Type B pancreatic cell (in vitro differentiated cells): ENCODE results near the gene SLC6A9. TPM values are rescaled to one million over a fixed set of nuclear protein-coding genes. Genes with fewer than 3 reads are reported as not detected.

Experiments
- DNase-seq: peaks from one replicate; pipeline ENCODE4 v3.0.0; 2021; ENCODE audit warnings: mixed read lengths; ENCODE audit not compliant: unreplicated experiment; ENCODE audit errors: extremely low spot score
- H3K27ac Mint-ChIP-seq: 2 replicates; pipeline ENCODE4 v1.8.0; 2021; ENCODE audit warnings: mild to moderate bottlenecking, mixed read lengths
- H3K27me3 Mint-ChIP-seq: 2 replicates; pipeline ENCODE4 v1.8.0; 2021; ENCODE audit warnings: mixed read lengths
- H3K36me3 Mint-ChIP-seq: 2 replicates; pipeline ENCODE4 v1.8.0; 2021; ENCODE audit warnings: mixed read lengths
- H3K4me1 Mint-ChIP-seq: one replicate; pipeline ENCODE4 v1.8.0; 2021; ENCODE audit warnings: mixed read lengths; ENCODE audit not compliant: unreplicated experiment
- H3K4me3 Mint-ChIP-seq: 2 replicates; pipeline ENCODE4 v1.8.0; 2021; ENCODE audit warnings: mild to moderate bottlenecking, mixed read lengths
- H3K9me3 Mint-ChIP-seq: 2 replicates; pipeline ENCODE4 v1.8.0; 2021; ENCODE audit warnings: mixed read lengths
- total RNA-seq: library from RNA; stranded (reverse); gene quantifications from 2 replicates; pipeline ENCODE4 v1.2.1, GENCODE V29; 2021; ENCODE audit warnings: low replicate concordance
- TF ChIP-seq, protein P1 (sequence below): fragments of 200-600 bp; sonication (generic); conservative IDR thresholded peaks from 2 replicates; pipeline ENCODE4 v1.5.0; 2021; ENCODE audit warnings: antibody characterized with exemption, mild to moderate bottlenecking

Gene SLC6A9
- total RNA-seq, 1 donor from 2014 or later = 21.0 TPM

DNA sequence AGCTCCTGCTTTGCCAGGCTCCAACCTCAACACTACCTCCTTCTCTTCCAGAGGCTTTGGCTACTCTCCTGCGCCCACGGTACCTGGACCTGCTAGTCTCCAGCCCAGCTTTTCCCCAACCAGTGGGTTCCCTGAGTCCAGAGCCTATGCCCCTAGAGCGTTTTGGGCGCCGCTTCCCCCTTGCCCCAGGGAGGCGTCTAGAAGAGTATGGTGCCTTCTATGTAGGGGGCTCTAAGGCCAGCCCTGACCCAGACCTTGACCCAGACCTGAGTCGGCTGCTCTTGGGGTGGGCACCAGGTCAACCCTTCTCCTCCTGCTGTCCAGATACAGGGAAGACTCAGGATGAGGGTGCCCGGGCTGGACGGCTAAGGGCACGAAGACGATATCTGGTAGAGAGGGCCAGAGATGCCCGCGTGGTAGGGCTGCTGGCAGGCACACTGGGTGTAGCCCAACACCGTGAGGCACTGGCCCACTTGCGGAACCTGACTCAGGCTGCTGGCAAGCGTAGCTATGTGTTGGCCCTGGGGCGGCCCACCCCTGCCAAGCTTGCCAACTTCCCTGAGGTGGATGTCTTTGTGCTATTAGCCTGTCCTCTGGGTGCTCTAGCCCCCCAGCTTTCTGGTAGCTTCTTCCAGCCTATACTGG lies 59.8 kb downstream of the SLC6A9 start:
- no peaks in the 10 kb centered on the region for H3K9me3 Mint-ChIP-seq
- no peaks in the 10 kb centered on the region for H3K27me3 Mint-ChIP-seq

GRCh38 chr1:43970911-43971310 lies 60.4 kb downstream of the SLC6A9 start:
- Mint-ChIP-seq H3K4me3 (peak overlapping the region; percentile 96), H3K36me3 (peaks cover 3% of the 10 kb centered on the region), H3K27me3 (no peaks in the 10 kb centered on the region), H3K9me3 (no peaks in the 10 kb centered on the region), H3K27ac (no peak overlapping the region), H3K4me1 (peaks cover 24% of the 10 kb centered on the region)
- DNase-seq = no peak
- TF ChIP-seq, protein P1, sequence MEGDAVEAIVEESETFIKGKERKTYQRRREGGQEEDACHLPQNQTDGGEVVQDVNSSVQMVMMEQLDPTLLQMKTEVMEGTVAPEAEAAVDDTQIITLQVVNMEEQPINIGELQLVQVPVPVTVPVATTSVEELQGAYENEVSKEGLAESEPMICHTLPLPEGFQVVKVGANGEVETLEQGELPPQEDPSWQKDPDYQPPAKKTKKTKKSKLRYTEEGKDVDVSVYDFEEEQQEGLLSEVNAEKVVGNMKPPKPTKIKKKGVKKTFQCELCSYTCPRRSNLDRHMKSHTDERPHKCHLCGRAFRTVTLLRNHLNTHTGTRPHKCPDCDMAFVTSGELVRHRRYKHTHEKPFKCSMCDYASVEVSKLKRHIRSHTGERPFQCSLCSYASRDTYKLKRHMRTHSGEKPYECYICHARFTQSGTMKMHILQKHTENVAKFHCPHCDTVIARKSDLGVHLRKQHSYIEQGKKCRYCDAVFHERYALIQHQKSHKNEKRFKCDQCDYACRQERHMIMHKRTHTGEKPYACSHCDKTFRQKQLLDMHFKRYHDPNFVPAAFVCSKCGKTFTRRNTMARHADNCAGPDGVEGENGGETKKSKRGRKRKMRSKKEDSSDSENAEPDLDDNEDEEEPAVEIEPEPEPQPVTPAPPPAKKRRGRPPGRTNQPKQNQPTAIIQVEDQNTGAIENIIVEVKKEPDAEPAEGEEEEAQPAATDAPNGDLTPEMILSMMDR = no peak

More for the DNA sequence above, 59.8 kb downstream of the SLC6A9 start:
- H3K4me3 Mint-ChIP-seq = peak overlapping the region; percentile 96
- H3K27ac Mint-ChIP-seq = no peak overlapping the region
- peaks cover 30% of the 10 kb centered on the region for H3K4me1 Mint-ChIP-seq
- H3K36me3 Mint-ChIP-seq = peaks cover 6% of the 10 kb centered on the region
- TF ChIP-seq, protein P1 = no peak
- no peak for DNase-seq

- H3K4me3 Mint-ChIP-seq = peak overlapping the region; percentile 96
- DNase-seq = no peak
- peaks cover 23% of the 10 kb centered on the region for H3K4me1 Mint-ChIP-seq
- TF ChIP-seq, protein P1 = no peak
- no peak overlapping the region for H3K27ac Mint-ChIP-seq
- no peaks in the 10 kb centered on the region for H3K9me3 Mint-ChIP-seq
- peaks cover 3% of the 10 kb centered on the region for H3K36me3 Mint-ChIP-seq
- no peaks in the 10 kb centered on the region for H3K27me3 Mint-ChIP-seq
Observed at GRCh38 chr1:43970502-43970901, 60.8 kb downstream of the SLC6A9 start.

GRCh38 chr1:43969746-43970466 lies 61.4 kb downstream of the SLC6A9 start, which contains the start of gene DPH2:
TSS of gene DPH2 (plus strand) at chr1:43970010. CDS start at chr1:43970176, 166 bp downstream.
- peak; percentile 93 for DNase-seq
- peak within 1 kb of the TSS; percentile 96 for H3K4me3 Mint-ChIP-seq
- peaks cover 23% of the 10 kb centered on the region for H3K4me1 Mint-ChIP-seq
- peak within 1 kb of the TSS; percentile 85 for H3K27ac Mint-ChIP-seq
- TF ChIP-seq, protein P1 = peak; percentile 13
- peaks cover 3% of the 10 kb centered on the region for H3K36me3 Mint-ChIP-seq
- H3K27me3 Mint-ChIP-seq = no peaks in the 10 kb centered on the region
- no peaks in the 10 kb centered on the region for H3K9me3 Mint-ChIP-seq

- Mint-ChIP-seq H3K4me1 (peaks cover 22% of the 10 kb centered on the region), H3K4me3 (peak overlapping the region; percentile 96), H3K27me3 (no peaks in the 10 kb centered on the region), H3K27ac (peak overlapping the region; percentile 85), H3K36me3 (peaks cover 3% of the 10 kb centered on the region), H3K9me3 (no peaks in the 10 kb centered on the region)
- DNase-seq = no peak
- TF ChIP-seq, protein P1 = no peak
Observed at GRCh38 chr1:43969416-43969745, 61.9 kb downstream of the SLC6A9 start.
